Testis (tissue), 3 donors: ENCODE data around the gene GNAI2. TPM values are rescaled to one million over a fixed set of nuclear protein-coding genes. Genes with fewer than 3 reads are reported as not detected.
A peak's percentile ranks its signal among the peaks of the same experiment; 100 is the strongest.

Source experiments
- DNase-seq: peaks from one replicate; pipeline ENCODE4 v3.0.0-alpha.2; 2019
- H3K27ac ChIP-seq, 2 donors: fragments of 200-600 bp; sonication (generic); one replicate each; pipeline ENCODE4 v1.5.1; 2019
- H3K27me3 ChIP-seq: fragments of 200-600 bp; sonication (generic); one replicate; pipeline ENCODE4 v1.5.1; 2019
- H3K36me3 ChIP-seq: fragments of 200-600 bp; sonication (generic); one replicate; pipeline ENCODE4 v1.5.1; 2017; ENCODE audit warnings: low read depth; ENCODE audit errors: missing control alignments
- H3K4me1 ChIP-seq: fragments of 200-600 bp; sonication (generic); one replicate; pipeline ENCODE4 v1.5.1; 2019
- H3K4me3 ChIP-seq, 2 donors: fragments of 200-600 bp; sonication (generic); one replicate each; pipeline ENCODE4 v1.5.1; 2017 to 2019
- H3K9me3 ChIP-seq: fragments of 200-600 bp; sonication (generic); one replicate; pipeline ENCODE4 v1.5.1; 2017
- CTCF ChIP-seq, 3 experiments: fragments of 450-650 bp in 2 of 3; fragments of 200-600 bp in 1 of 3; sonication (generic) in 1 of 3; IDR thresholded peaks; one replicate each; pipeline ENCODE4 v1.5.1; 2016 to 2019; ENCODE audit warnings: antibody characterized with exemption in 3 of 3, mild to moderate bottlenecking in 2 of 3, moderate library complexity in 1 of 3
- POLR2A ChIP-seq: fragments of 450-650 bp; IDR thresholded peaks from one replicate; pipeline ENCODE4 v1.6.1; 2017; ENCODE audit warnings: antibody characterized with exemption, mild to moderate bottlenecking, moderate library complexity
- WGBS, 2 donors: methylation state at CpG; one replicate each; pipeline ENCODE4 v1.1.5; 2018; 5-methylcytosine and 5-hydroxymethylcytosine counted together
- intact Hi-C: fragments of 100-400 bp; cut with DNase I; formaldehyde crosslinking; loops from one replicate; pipeline ENCODE4 v1.15.1; 2023; ENCODE audit warnings: low total_unique reads
- polyA plus RNA-seq: library from polyadenylated mRNA; stranded (reverse); fragments of 350-450 nt; fragmentation: Illumina TruSeq; extraction: RNeasy Lipid Tissue Mini Kit (QIAGEN cat#74804); gene quantifications from one replicate; pipeline ENCODE4 v1.2.3, GENCODE V29; 2014; ENCODE audit warnings: low read depth, low replicate concordance; ENCODE audit not compliant: insufficient read depth
- total RNA-seq, 2 donors: library from RNA; depleted of rRNA; stranded (reverse); fragments of >200 nt; gene quantifications; one replicate each; pipeline ENCODE4 v1.2.3, GENCODE V29; 2016

The GNAI2 gene
- total and polyA plus RNA-seq, 3 donors from 2014 or later, result 238 to 343 (median 239) TPM

- TF ChIP-seq POLR2A (no peak), CTCF (IDR thresholded peaks at IDR 0.05) (no peak)
- H3K4me1 ChIP-seq, result peaks cover 66% of the 10 kb centered on the region
- intact Hi-C loops, result no loop called here
- H3K4me3 ChIP-seq, result no peak overlapping the region
- WGBS, 2 donors, result 59 to 71% methylated on average over 6 of the region's 6 CpGs
- no peaks in the 10 kb centered on the region for H3K9me3 ChIP-seq
- H3K36me3 ChIP-seq, result no peaks in the 10 kb centered on the region
- no peaks in the 10 kb centered on the region for H3K27me3 ChIP-seq
- DNase-seq, result no peak
- peak overlapping the region; percentile 66 to 72 for H3K27ac ChIP-seq
Observed at GRCh38 chr3:50263478-50264382, 27.7 kb downstream of the GNAI2 start.

GRCh38 chr3:50264383-50264963 lies 28.5 kb downstream of the GNAI2 start:
- no peaks in the 10 kb centered on the region for H3K27me3 ChIP-seq
- intact Hi-C loops, result no loop called here
- H3K27ac ChIP-seq, result peak overlapping the region; percentile 71 to 72
- no peak overlapping the region for H3K4me3 ChIP-seq
- WGBS, 2 donors, result 34 to 50% methylated on average over 7 of the region's 7 CpGs
- no peaks in the 10 kb centered on the region for H3K9me3 ChIP-seq
- peaks cover 70% of the 10 kb centered on the region for H3K4me1 ChIP-seq
- DNase-seq, result peak; percentile 74
- TF ChIP-seq POLR2A, result no peak
- TF ChIP-seq CTCF (IDR thresholded peaks at IDR 0.05), result no peak
- H3K36me3 ChIP-seq, result no peaks in the 10 kb centered on the region

DNA sequence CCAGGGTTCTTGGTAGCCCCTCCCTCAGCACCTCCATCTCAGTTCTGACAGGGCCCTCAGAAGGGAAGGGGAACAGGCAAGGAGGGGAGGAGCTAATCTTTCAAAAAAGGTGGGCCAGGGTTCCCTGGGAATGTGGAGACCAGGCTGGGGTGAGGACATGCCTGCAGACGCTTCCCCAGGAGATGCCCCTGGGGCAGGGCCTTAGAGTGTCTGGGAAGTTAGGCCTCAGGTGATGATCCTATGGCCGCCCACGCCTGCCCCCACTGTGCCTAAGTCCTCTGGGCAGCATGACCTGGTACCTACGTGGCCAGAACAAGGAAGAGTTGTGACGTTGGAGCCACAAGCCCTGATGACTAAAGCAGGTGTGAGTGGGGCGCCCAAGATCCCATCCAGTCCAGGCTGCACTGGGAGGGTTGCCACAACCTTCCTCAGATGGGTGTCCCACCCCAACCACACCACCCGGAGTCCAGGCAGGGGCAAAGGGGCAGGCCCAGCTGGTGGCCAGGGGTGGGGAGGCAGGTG lies 29.0 kb downstream of the GNAI2 start:
- DNase-seq, result no peak
- H3K27me3 ChIP-seq, result no peaks in the 10 kb centered on the region
- intact Hi-C loops, result no loop called here
- no peaks in the 10 kb centered on the region for H3K9me3 ChIP-seq
- 67 to 68% methylated on average over 4 to 7 of the region's 7 CpGs for WGBS, 2 donors
- no peaks in the 10 kb centered on the region for H3K36me3 ChIP-seq
- TF ChIP-seq POLR2A (no peak), CTCF (IDR thresholded peaks at IDR 0.05) (no peak)
- H3K4me3 ChIP-seq, result no peak overlapping the region
- H3K27ac ChIP-seq, result peak overlapping the region; percentile 71 to 72
- H3K4me1 ChIP-seq, result peaks cover 69% of the 10 kb centered on the region

GRCh38 chr3:50265571-50265970 lies 29.6 kb downstream of the GNAI2 start:
- no peaks in the 10 kb centered on the region for H3K36me3 ChIP-seq
- DNase-seq, result no peak
- 29 to 100% methylated on average over 1 of the region's 1 CpG for WGBS, 2 donors
- intact Hi-C loops, result no loop called here
- H3K9me3 ChIP-seq, result no peaks in the 10 kb centered on the region
- H3K4me1 ChIP-seq, result peaks cover 68% of the 10 kb centered on the region
- TF ChIP-seq POLR2A (no peak), CTCF (IDR thresholded peaks at IDR 0.05) (no peak)
- peak overlapping the region; percentile 71 to 72 for H3K27ac ChIP-seq
- no peaks in the 10 kb centered on the region for H3K27me3 ChIP-seq
- H3K4me3 ChIP-seq, result no peak overlapping the region
